Lower leg skin (tissue), 4 donors: ENCODE data around the gene ZRANB3. TPM values are rescaled to one million over a fixed set of nuclear protein-coding genes. Genes with fewer than 3 reads are reported as not detected.

Source experiments
- DNase-seq, 2 donors: peaks; one replicate each; pipeline ENCODE4 v3.0.0-alpha.2; 2019; ENCODE audit warnings: low spot score in 2 of 2
- H3K4me3 ChIP-seq: fragments of 200-600 bp; sonication (generic); 2 replicates; pipeline ENCODE4 v1.5.1; 2017; ENCODE audit warnings: mild to moderate bottlenecking, low read depth; ENCODE audit not compliant: poor library complexity, severe bottlenecking
- POLR2A ChIP-seq, 2 donors: fragments of 450-650 bp; IDR thresholded peaks; one replicate each; pipeline ENCODE4 v1.6.1; 2016 to 2017; ENCODE audit warnings: antibody characterized with exemption in 2 of 2, mild to moderate bottlenecking in 1 of 2, moderate library complexity in 1 of 2
- WGBS, 2 donors: methylation state at CpG; one replicate each; pipeline ENCODE4 v1.1.5; 2018; 5-methylcytosine and 5-hydroxymethylcytosine counted together
- intact Hi-C: fragments of 100-400 bp; cut with DNase I; formaldehyde crosslinking; loops from one replicate; pipeline ENCODE4 v1.15.0; 2023; ENCODE audit warnings: low total_unique reads
- total RNA-seq, 4 donors: library from RNA; depleted of rRNA; stranded (reverse); fragments of >200 nt; gene quantifications; one replicate each; pipeline ENCODE4 v1.1.0, GENCODE V29; 2016
- TF ChIP-seq, protein P1 (sequence below), 3 donors: fragments of 450-650 bp; IDR thresholded peaks; one replicate each; pipeline ENCODE4 v1.5.1; 2016; ENCODE audit warnings: antibody characterized with exemption in 3 of 3, mild to moderate bottlenecking in 3 of 3, moderate library complexity in 2 of 3

The ZRANB3 gene
- total RNA-seq, 4 donors from 2014 or later: 2.1 to 8.1 (median 4.1) TPM

DNA sequence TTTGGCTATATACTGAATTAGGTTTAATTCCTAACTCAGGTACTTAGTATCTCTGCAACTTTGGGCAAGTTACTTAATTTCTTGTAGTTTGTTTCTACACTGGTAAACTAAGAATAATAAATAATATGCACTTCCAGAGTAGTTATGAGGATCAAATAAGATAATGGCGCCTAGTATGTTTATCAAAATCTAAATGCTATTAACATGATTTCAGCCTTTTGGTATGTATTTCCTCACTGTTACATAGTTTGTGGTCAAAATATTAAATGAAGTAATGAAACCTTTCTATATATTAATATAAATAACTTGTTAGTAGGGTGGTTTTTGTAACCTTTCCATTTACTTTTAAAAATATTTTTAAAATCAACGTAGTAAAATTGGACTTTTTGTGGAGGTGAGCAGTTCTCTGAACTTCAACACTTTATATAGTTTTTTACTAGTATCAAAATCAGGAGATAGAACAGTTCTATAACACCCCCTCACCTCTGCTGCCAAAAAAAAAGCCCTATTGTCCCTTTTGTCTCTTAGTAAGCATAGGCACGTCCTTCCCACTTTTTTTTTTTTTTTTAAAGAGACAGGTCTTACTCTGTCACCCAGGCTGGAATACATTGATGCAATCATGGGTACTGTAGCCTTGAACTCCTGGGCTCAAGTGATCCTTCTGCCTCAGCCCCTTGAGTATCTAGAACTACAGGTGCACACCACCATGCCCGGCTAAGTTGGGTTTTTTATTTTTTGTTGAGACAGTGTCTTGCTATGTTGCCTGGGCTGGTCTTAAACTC is 434.2 kb downstream of the ZRANB3 start:
- TF ChIP-seq, protein P1, sequence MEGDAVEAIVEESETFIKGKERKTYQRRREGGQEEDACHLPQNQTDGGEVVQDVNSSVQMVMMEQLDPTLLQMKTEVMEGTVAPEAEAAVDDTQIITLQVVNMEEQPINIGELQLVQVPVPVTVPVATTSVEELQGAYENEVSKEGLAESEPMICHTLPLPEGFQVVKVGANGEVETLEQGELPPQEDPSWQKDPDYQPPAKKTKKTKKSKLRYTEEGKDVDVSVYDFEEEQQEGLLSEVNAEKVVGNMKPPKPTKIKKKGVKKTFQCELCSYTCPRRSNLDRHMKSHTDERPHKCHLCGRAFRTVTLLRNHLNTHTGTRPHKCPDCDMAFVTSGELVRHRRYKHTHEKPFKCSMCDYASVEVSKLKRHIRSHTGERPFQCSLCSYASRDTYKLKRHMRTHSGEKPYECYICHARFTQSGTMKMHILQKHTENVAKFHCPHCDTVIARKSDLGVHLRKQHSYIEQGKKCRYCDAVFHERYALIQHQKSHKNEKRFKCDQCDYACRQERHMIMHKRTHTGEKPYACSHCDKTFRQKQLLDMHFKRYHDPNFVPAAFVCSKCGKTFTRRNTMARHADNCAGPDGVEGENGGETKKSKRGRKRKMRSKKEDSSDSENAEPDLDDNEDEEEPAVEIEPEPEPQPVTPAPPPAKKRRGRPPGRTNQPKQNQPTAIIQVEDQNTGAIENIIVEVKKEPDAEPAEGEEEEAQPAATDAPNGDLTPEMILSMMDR (IDR thresholded peaks at IDR 0.05): no peak
- no peak for TF ChIP-seq POLR2A (IDR thresholded peaks at IDR 0.05)
- WGBS, 2 donors: 86 to 87% methylated on average over 4 of the region's 4 CpGs
- no peak overlapping the region for H3K4me3 ChIP-seq
- no peak for DNase-seq
- intact Hi-C loops: no loop called here

DNA sequence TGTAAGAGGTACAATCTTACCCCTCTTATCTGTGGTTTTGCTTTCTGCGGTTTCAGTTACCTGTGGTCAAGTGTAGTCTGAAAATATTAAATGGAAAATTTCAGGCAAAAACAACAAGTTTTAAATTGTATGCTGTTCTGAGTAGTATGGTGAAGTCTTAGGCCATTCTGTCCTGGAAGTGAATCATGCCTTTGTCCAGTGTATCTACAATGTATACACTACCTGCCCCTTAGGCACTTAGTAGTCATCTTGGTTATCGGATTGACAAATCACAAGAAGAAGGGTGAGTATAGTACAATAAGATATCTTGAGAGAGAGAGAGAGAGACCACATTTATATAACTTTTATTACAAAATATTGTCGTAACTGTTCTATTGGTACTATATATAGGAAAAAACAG is 435.4 kb downstream of the ZRANB3 start:
- 94 to 98% methylated on average over 3 of the region's 3 CpGs for WGBS, 2 donors
- intact Hi-C loops: no loop called here

DNA sequence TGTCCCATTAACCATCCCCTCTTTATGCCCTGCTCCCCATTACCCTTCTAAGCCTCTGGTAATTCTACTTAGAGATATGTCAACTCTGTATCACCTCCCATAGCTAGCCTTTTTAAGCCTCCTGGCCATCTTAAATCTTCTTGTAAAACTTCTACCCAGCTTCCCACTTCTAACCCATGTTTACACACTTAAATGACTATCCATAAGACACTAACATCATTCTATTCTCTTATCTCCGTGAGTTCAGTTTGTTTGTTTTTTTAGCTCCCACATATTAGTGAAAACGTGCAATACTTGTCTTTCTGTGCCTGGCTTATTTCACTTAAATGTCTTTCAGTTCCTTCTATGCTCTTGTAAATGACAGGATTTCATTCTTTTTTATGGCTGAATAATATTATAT is 436.5 kb downstream of the ZRANB3 start:
- WGBS, 2 donors: 94 to 99% methylated on average over 2 of the region's 2 CpGs
- TF ChIP-seq, protein P1 (IDR thresholded peaks at IDR 0.05): no peak
- TF ChIP-seq POLR2A (IDR thresholded peaks at IDR 0.05): no peak
- no peak for DNase-seq
- intact Hi-C loops: no loop called here
- no peak overlapping the region for H3K4me3 ChIP-seq

More for the DNA sequence above, 435.4 kb downstream of the ZRANB3 start:
- no peak overlapping the region for H3K4me3 ChIP-seq
- DNase-seq: no peak
- TF ChIP-seq, protein P1 (IDR thresholded peaks at IDR 0.05): no peak
- TF ChIP-seq POLR2A (IDR thresholded peaks at IDR 0.05): no peak

DNA sequence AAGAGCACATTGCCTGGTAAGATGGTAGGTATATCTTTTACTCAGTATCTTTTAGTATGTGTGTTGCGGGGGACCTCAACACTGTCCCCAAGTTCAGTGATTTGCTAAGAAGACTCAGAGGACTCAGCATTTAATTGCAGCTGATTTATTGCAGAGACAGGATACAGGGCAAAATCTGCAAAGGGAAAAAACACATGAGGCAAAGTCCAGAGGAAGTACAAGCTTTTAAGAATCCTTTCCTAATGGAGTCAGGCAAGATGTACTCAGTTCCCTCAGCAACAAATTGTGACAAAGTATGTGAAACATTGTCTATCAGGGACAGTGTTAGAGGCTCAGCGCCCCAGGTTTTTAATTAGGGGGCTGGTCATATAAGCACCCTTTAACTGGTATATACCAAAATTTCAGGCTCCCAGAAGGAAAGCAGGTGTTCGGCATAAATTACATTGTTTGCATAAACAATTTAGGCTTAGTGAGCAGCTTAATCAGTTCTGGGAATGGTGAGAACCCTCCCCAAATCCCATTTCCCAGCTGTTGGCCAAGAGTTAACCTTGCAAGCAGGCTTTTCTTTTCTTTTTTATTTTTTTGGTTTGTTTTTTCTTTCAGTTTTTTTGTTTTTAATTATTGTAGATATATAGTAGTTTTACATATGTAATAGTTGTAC is 437.2 kb downstream of the ZRANB3 start:
- intact Hi-C loops: no loop called here
- WGBS, 2 donors: 97% methylated on average over 3 of the region's 3 CpGs
- H3K4me3 ChIP-seq: no peak overlapping the region
- no peak for DNase-seq
- TF ChIP-seq POLR2A (IDR thresholded peaks at IDR 0.05): no peak
- TF ChIP-seq, protein P1 (IDR thresholded peaks at IDR 0.05): no peak

DNA sequence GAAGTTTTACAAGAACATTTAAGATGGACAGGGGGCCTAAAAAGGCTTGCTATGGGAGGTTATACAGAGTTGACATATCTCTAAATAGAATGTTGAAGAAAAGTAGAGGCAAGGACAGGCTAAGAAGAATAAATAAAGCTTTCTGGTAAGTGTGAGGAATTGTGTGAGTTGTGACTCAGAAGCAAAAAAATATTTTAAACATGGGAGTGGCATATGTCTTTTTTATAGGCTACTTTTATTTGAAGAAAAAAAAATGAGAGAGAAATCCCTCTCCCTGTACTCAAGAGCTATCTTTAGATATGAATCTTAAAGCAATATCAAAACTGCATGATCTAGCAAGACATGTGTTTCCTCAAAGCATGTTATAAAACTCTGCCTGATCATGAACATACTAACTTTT is 437.8 kb downstream of the ZRANB3 start:
- TF ChIP-seq, protein P1 (IDR thresholded peaks at IDR 0.05): no peak
- TF ChIP-seq POLR2A (IDR thresholded peaks at IDR 0.05): no peak
- intact Hi-C loops: no loop called here
- DNase-seq: no peak
- H3K4me3 ChIP-seq: no peak overlapping the region
